Activated B cell treated with CpG ODN at 0.5 μM for 24 hours (primary cell): ENCODE measurements around the gene HAO2. TPM values are rescaled to one million over a fixed set of nuclear protein-coding genes. Genes with fewer than 3 reads are reported as not detected.

ENCODE experiments used
- ATAC-seq: fragments of 200-7000 bp; cut with Tn5 transposase; one replicate; pipeline ENCODE4 v1.10.0; 2021; ENCODE audit warnings: low read depth, mild to moderate bottlenecking, moderate library complexity
- CTCF ChIA-PET: fragments of 350-600 bp; sonication (Branson Sonifier 250); formaldehyde crosslinking; loops from one replicate; lab custom pipeline; 2021; ENCODE audit warnings: antibody characterized with exemption; lab: Charles Lee
- POLR2A ChIA-PET: fragments of 350-600 bp; sonication (Branson Sonifier 250); formaldehyde crosslinking; loops from one replicate; lab custom pipeline; 2021; ENCODE audit warnings: antibody characterized with exemption; lab: Charles Lee
- DNase-seq: peaks from one replicate; pipeline ENCODE4 v3.0.0; 2022
- H3K27ac Mint-ChIP-seq: one replicate; pipeline ENCODE4 v1.8.0; 2020; ENCODE audit warnings: mixed read lengths
- H3K27me3 Mint-ChIP-seq: one replicate; pipeline ENCODE4 v1.8.0; 2021; ENCODE audit warnings: mixed read lengths
- H3K36me3 Mint-ChIP-seq: one replicate; pipeline ENCODE4 v1.8.0; 2021; ENCODE audit warnings: low read depth, mixed read lengths
- H3K4me1 Mint-ChIP-seq: one replicate; pipeline ENCODE4 v1.8.0; 2021; ENCODE audit warnings: mixed read lengths
- H3K4me3 Mint-ChIP-seq: one replicate; pipeline ENCODE4 v1.8.0; 2020; ENCODE audit warnings: mild to moderate bottlenecking, mixed read lengths
- H3K9me3 Mint-ChIP-seq: one replicate; pipeline ENCODE4 v1.8.0; 2020; ENCODE audit warnings: mixed read lengths
- intact Hi-C: fragments of 100-400 bp; cut with micrococcal nuclease; formaldehyde crosslinking; loops from one replicate; pipeline ENCODE4 v1.15.1; 2024
- total RNA-seq: library from RNA; stranded (reverse); gene quantifications from 2 replicates; pipeline ENCODE4 v1.2.3, GENCODE V29; 2022
- TF ChIP-seq, protein P1 (sequence below): fragments of 200-600 bp; IDR thresholded peaks from one replicate; pipeline ENCODE4 v1.8.0; 2022; ENCODE audit warnings: antibody characterized with exemption, mild to moderate bottlenecking

The HAO2 gene
- total RNA-seq, 1 donor from 2014 or later = not detected

DNA sequence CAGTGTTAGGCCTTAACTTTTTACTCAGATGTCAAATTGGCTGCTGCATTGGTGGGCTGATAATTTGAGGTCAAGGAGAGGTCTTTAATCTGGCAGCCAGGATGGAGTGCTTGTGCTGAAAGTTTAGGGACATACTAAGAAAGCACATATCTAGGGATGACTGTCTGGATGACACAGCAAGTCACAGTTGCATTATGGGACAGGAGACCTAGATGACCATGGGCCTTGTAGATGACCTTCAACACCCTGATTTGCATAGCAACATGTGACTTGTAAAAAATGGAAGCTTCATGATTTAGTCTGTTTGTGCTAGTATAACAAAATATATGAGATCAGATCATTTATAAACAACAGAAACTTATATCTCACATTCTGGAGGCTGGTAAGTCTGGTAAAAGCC is 28.4 kb downstream of the HAO2 start:
- no peaks in the 10 kb centered on the region for H3K9me3 Mint-ChIP-seq
- ChIA-PET CTCF (no interaction called here), POLR2A (no interaction called here)
- peaks cover 7% of the 10 kb centered on the region for H3K27me3 Mint-ChIP-seq
- intact Hi-C loops = no loop called here
- H3K4me1 Mint-ChIP-seq = no peaks in the 10 kb centered on the region
- TF ChIP-seq, protein P1, sequence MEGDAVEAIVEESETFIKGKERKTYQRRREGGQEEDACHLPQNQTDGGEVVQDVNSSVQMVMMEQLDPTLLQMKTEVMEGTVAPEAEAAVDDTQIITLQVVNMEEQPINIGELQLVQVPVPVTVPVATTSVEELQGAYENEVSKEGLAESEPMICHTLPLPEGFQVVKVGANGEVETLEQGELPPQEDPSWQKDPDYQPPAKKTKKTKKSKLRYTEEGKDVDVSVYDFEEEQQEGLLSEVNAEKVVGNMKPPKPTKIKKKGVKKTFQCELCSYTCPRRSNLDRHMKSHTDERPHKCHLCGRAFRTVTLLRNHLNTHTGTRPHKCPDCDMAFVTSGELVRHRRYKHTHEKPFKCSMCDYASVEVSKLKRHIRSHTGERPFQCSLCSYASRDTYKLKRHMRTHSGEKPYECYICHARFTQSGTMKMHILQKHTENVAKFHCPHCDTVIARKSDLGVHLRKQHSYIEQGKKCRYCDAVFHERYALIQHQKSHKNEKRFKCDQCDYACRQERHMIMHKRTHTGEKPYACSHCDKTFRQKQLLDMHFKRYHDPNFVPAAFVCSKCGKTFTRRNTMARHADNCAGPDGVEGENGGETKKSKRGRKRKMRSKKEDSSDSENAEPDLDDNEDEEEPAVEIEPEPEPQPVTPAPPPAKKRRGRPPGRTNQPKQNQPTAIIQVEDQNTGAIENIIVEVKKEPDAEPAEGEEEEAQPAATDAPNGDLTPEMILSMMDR = no peak
- ATAC-seq = no peak
- DNase-seq = no peak
- no peak overlapping the region for H3K27ac Mint-ChIP-seq
- no peak overlapping the region for H3K4me3 Mint-ChIP-seq
- H3K36me3 Mint-ChIP-seq = no peaks in the 10 kb centered on the region

DNA sequence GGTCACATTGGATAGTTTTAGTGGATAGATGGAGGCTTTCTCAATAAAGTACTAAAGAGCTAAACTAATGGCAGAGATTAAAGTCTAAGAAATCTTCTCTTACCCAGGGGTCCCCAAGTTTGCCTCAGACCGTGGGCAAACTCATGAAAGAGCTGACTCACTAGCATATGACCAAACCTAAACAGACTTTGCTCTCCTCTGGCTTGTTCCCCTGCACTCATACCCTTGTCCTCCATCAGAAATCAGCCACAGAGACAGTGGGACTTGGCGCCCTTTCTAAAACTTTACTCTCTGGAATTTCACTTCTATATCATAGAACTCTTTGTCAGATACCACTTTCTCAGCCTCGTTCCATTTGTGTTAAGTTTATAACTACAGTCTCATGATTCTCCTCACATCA is 29.4 kb downstream of the HAO2 start:
- ChIA-PET POLR2A (no interaction called here), CTCF (no interaction called here)
- no peak for ATAC-seq
- intact Hi-C loops = no loop called here
- no peaks in the 10 kb centered on the region for H3K4me1 Mint-ChIP-seq
- H3K4me3 Mint-ChIP-seq = no peak overlapping the region
- no peak for DNase-seq
- H3K9me3 Mint-ChIP-seq = no peaks in the 10 kb centered on the region
- H3K27ac Mint-ChIP-seq = no peak overlapping the region
- no peaks in the 10 kb centered on the region for H3K36me3 Mint-ChIP-seq
- H3K27me3 Mint-ChIP-seq = peaks cover 7% of the 10 kb centered on the region
- TF ChIP-seq, protein P1 = no peak

- Mint-ChIP-seq H3K27me3 (peaks cover 10% of the 10 kb centered on the region), H3K9me3 (peaks cover 8% of the 10 kb centered on the region), H3K4me3 (no peak overlapping the region), H3K27ac (no peak overlapping the region), H3K4me1 (no peaks in the 10 kb centered on the region), H3K36me3 (no peaks in the 10 kb centered on the region)
- ChIA-PET POLR2A (no interaction called here), CTCF (no interaction called here)
- DNase-seq (no peak), ATAC-seq (no peak)
- intact Hi-C loops = no loop called here
- TF ChIP-seq, protein P1 = no peak
Measured at GRCh38 chr1:119404736-119405135, 36.2 kb downstream of the HAO2 start.

GRCh38 chr1:119409731-119410130 is 41.1 kb downstream of the HAO2 start:
- DNase-seq (no peak), ATAC-seq (no peak)
- intact Hi-C loops = no loop called here
- H3K27ac Mint-ChIP-seq = no peak overlapping the region
- no peaks in the 10 kb centered on the region for H3K36me3 Mint-ChIP-seq
- CTCF ChIA-PET = no interaction called here
- H3K27me3 Mint-ChIP-seq = peaks cover 6% of the 10 kb centered on the region
- no peaks in the 10 kb centered on the region for H3K4me1 Mint-ChIP-seq
- H3K4me3 Mint-ChIP-seq = no peak overlapping the region
- peaks cover 8% of the 10 kb centered on the region for H3K9me3 Mint-ChIP-seq
- TF ChIP-seq, protein P1 = no peak
- POLR2A ChIA-PET = no interaction called here

DNA sequence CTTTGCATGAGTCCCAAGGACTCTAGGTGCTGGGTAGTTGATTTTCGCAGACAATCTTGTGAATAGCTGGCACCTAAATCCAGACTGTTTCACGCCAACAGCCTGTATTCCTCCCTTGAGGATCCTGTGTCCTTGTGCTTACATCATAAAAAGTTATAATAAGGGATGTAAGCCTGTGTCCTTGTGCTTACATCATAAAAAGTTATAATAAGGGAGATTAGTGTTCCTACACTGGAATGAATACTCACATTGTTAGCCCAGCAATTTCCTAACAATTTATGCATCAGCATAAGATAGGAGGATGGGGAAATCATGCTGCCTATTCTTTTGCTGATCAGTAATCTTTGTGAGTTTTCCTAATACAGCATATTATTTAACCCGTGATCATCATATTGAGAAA is 42.4 kb downstream of the HAO2 start:
- H3K27me3 Mint-ChIP-seq = no peaks in the 10 kb centered on the region
- intact Hi-C loops = no loop called here
- ChIA-PET POLR2A (no interaction called here), CTCF (no interaction called here)
- H3K9me3 Mint-ChIP-seq = peaks cover 8% of the 10 kb centered on the region
- H3K27ac Mint-ChIP-seq = no peak overlapping the region
- H3K4me1 Mint-ChIP-seq = no peaks in the 10 kb centered on the region
- H3K36me3 Mint-ChIP-seq = no peaks in the 10 kb centered on the region
- DNase-seq = no peak
- TF ChIP-seq, protein P1 = no peak
- H3K4me3 Mint-ChIP-seq = no peak overlapping the region
- ATAC-seq = no peak
